ENCODE measurements around the gene TRERF1.

- TF ChIP-seq EZH2 (IDR thresholded peaks at IDR 0.05; ENCODE audit: low read depth, low read length, severe bottlenecking) (no peak), POLR2A (IDR thresholded peaks at IDR 0.05; ENCODE audit: control extremely low read depth in 1 of 2, low read depth in 2 of 2, low read length in 2 of 2) (no peak), JUND (IDR thresholded peaks at IDR 0.05; ENCODE audit: low read length) (no peak), JUN (IDR thresholded peaks at IDR 0.05; ENCODE audit: low read depth, low read length) (no peak), CTCF (IDR thresholded peaks at IDR 0.05; ENCODE audit: control extremely low read depth in 1 of 3, insufficient read depth in 1 of 3, low read depth in 1 of 3, low read length in 3 of 3) (no peak), BCL11A (IDR thresholded peaks at IDR 0.05; ENCODE audit: low read depth in 2 of 2, low read length in 2 of 2) (no peak), HDAC6 (IDR thresholded peaks at IDR 0.05; ENCODE audit: low read depth, low read length) (no peak), MAX (IDR thresholded peaks at IDR 0.05) (no peak), RAD21 (IDR thresholded peaks at IDR 0.05 in 1 of 2, conservative IDR thresholded peaks at IDR 0.05 in 1 of 2; ENCODE audit: low read depth in 2 of 2, low read length in 2 of 2) (no peak), TAF1 (IDR thresholded peaks at IDR 0.05; ENCODE audit: low read depth, low read length) (no peak), CHD2 (IDR thresholded peaks at IDR 0.05; ENCODE audit: low read length) (no peak), FOSL1 (IDR thresholded peaks at IDR 0.05; ENCODE audit: insufficient read depth, low read depth, low read length) (no peak), NRF1 (IDR thresholded peaks at IDR 0.05; ENCODE audit: low read depth, low read length) (no peak)
Measured at GRCh38 chr6:42331019-42331418, 120.7 kb downstream of the TRERF1 start.

All from H1 (cell line).